HL-60 (cell line): ENCODE measurements around the gene SNAP23.

Experiments used
- GABPA ChIP-seq: IDR thresholded peaks from 2 replicates; pipeline ENCODE4 v1.6.1; 2012; ENCODE audit warnings: low read depth
- TF ChIP-seq, protein P1 (sequence below): IDR thresholded peaks from one replicate; pipeline ENCODE4 v1.5.1; 2011; ENCODE audit warnings: low read length, control low read depth, inconsistent platforms; ENCODE audit not compliant: insufficient read depth

DNA sequence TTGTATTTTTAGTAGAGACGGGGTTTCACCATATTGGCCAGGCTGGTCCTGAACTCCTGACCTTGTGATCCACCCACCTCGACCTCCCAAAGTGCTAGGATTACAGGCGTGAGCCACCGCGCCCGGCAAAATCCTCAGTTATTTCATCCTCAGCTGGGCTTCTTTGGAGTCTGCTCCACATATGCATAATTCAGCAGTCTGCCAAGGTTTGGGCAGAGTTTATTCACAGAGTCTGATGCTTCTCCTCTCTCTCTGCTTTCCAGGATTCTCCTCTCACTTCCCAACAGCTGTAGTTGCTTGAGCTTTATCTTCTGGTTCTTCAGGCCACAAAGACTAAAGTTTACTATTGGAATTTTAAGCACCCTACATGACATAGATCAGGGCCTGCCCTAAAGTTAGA is 12.7 kb upstream of the SNAP23 start:
- TF ChIP-seq, protein P1, sequence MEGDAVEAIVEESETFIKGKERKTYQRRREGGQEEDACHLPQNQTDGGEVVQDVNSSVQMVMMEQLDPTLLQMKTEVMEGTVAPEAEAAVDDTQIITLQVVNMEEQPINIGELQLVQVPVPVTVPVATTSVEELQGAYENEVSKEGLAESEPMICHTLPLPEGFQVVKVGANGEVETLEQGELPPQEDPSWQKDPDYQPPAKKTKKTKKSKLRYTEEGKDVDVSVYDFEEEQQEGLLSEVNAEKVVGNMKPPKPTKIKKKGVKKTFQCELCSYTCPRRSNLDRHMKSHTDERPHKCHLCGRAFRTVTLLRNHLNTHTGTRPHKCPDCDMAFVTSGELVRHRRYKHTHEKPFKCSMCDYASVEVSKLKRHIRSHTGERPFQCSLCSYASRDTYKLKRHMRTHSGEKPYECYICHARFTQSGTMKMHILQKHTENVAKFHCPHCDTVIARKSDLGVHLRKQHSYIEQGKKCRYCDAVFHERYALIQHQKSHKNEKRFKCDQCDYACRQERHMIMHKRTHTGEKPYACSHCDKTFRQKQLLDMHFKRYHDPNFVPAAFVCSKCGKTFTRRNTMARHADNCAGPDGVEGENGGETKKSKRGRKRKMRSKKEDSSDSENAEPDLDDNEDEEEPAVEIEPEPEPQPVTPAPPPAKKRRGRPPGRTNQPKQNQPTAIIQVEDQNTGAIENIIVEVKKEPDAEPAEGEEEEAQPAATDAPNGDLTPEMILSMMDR: no peak
- no peak for TF ChIP-seq GABPA
